NT2/D1 (cell line): ENCODE results near the gene ZFHX3.

Experiments
- SUZ12 ChIP-seq: IDR thresholded peaks from 2 replicates; pipeline ENCODE4 v1.6.1; 2011; ENCODE audit not compliant: insufficient read length, insufficient read depth; ENCODE audit errors: extremely low read depth
- YY1 ChIP-seq: IDR thresholded peaks from 2 replicates; pipeline ENCODE4 v1.6.1; 2011; ENCODE audit not compliant: insufficient read length, insufficient read depth
- ZNF274 ChIP-seq: IDR thresholded peaks from 2 replicates; pipeline ENCODE4 v1.6.1; 2011; ENCODE audit warnings: mild to moderate bottlenecking, low read depth, low read length

DNA sequence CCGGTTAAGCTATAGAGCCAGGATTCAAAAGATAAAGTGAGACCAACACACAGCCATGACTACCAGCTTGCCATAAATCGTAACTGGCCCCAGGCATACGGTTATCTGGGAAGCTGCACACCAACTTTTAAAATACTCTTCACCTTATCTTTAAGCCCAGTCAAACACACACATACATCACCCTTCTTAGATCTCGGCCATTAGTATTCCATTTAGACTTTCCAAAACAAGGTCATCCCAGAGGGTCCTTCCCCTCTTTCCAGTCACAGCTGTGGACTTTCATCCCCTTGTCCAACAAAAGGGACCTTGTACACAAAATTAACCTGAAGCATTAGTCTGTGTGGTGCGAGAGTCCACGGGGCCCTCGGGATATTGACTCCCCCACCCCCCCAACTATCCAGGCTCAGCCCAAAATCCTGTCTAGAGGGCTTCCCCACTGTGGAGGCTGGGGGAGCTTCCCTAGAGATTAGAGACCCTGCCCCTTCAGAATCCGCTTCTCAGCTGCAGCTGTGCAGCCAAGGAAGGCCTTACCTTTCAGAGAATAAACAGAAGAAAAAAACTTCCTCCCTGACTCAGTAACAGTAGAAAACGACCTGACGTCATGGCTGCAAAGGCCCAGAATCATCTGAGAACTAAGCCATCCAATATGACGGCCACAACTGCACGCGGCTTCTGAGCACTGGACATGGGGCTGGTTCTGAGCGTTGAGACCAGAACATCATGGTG lies 9.9 kb downstream of the ZFHX3 start:
- TF ChIP-seq ZNF274 (no peak), YY1 (no peak), SUZ12 (no peak)
